ENCODE results near the gene LRMDA. TPM values are rescaled to one million over a fixed set of nuclear protein-coding genes. Genes with fewer than 3 reads are reported as not detected.

Gene LRMDA
- total RNA-seq, 1 donor from 2014 or later, result 0.19 TPM

GRCh38 chr10:75865413-75866299, 434.2 kb downstream of the LRMDA start:
- no peak overlapping the region for H3K27ac Mint-ChIP-seq (ENCODE audit: unreplicated experiment)
- no peak overlapping the region for H3K4me3 Mint-ChIP-seq (ENCODE audit: unreplicated experiment)
- H3K4me1 Mint-ChIP-seq (ENCODE audit: unreplicated experiment), result no peaks in the 10 kb centered on the region
- H3K36me3 Mint-ChIP-seq (ENCODE audit: unreplicated experiment), result no peaks in the 10 kb centered on the region
- no peak for DNase-seq (ENCODE audit: extremely low spot score, unreplicated experiment)
- H3K27me3 Mint-ChIP-seq (ENCODE audit: unreplicated experiment), result peaks cover 3% of the 10 kb centered on the region
- H3K9me3 Mint-ChIP-seq (ENCODE audit: unreplicated experiment), result no peaks in the 10 kb centered on the region
- no peak for TF ChIP-seq CTCF (IDR thresholded peaks at IDR 0.05)

- no peak overlapping the region for H3K4me3 Mint-ChIP-seq (ENCODE audit: unreplicated experiment)
Observed at GRCh38 chr10:75866300-75866625, 434.8 kb downstream of the LRMDA start.

GRCh38 chr10:75866731-75867130, 435.3 kb downstream of the LRMDA start:
- DNase-seq (ENCODE audit: extremely low spot score, unreplicated experiment), result no peak
- no peak overlapping the region for H3K4me3 Mint-ChIP-seq (ENCODE audit: unreplicated experiment)
- no peaks in the 10 kb centered on the region for H3K4me1 Mint-ChIP-seq (ENCODE audit: unreplicated experiment)
- no peaks in the 10 kb centered on the region for H3K36me3 Mint-ChIP-seq (ENCODE audit: unreplicated experiment)
- no peak for TF ChIP-seq CTCF (IDR thresholded peaks at IDR 0.05)
- no peak overlapping the region for H3K27ac Mint-ChIP-seq (ENCODE audit: unreplicated experiment)
- H3K9me3 Mint-ChIP-seq (ENCODE audit: unreplicated experiment), result no peaks in the 10 kb centered on the region
- peaks cover 6% of the 10 kb centered on the region for H3K27me3 Mint-ChIP-seq (ENCODE audit: unreplicated experiment)

More at GRCh38 chr10:75866300-75866625, 434.8 kb downstream of the LRMDA start:
- DNase-seq (ENCODE audit: extremely low spot score, unreplicated experiment), result no peak
- peaks cover 3% of the 10 kb centered on the region for H3K27me3 Mint-ChIP-seq (ENCODE audit: unreplicated experiment)
- no peaks in the 10 kb centered on the region for H3K4me1 Mint-ChIP-seq (ENCODE audit: unreplicated experiment)
- H3K9me3 Mint-ChIP-seq (ENCODE audit: unreplicated experiment), result no peaks in the 10 kb centered on the region
- H3K27ac Mint-ChIP-seq (ENCODE audit: unreplicated experiment), result no peak overlapping the region
- no peaks in the 10 kb centered on the region for H3K36me3 Mint-ChIP-seq (ENCODE audit: unreplicated experiment)
- no peak for TF ChIP-seq CTCF (IDR thresholded peaks at IDR 0.05)

GRCh38 chr10:75868574-75868973, 437.1 kb downstream of the LRMDA start:
- Mint-ChIP-seq H3K9me3 (ENCODE audit: unreplicated experiment) (no peaks in the 10 kb centered on the region), H3K27me3 (ENCODE audit: unreplicated experiment) (peaks cover 17% of the 10 kb centered on the region), H3K27ac (ENCODE audit: unreplicated experiment) (no peak overlapping the region), H3K36me3 (ENCODE audit: unreplicated experiment) (no peaks in the 10 kb centered on the region), H3K4me1 (ENCODE audit: unreplicated experiment) (no peaks in the 10 kb centered on the region), H3K4me3 (ENCODE audit: unreplicated experiment) (no peak overlapping the region)
- no peak for TF ChIP-seq CTCF (IDR thresholded peaks at IDR 0.05)
- no peak for DNase-seq (ENCODE audit: extremely low spot score, unreplicated experiment)

- Mint-ChIP-seq H3K27me3 (ENCODE audit: unreplicated experiment) (peaks cover 28% of the 10 kb centered on the region), H3K9me3 (ENCODE audit: unreplicated experiment) (no peaks in the 10 kb centered on the region), H3K36me3 (ENCODE audit: unreplicated experiment) (no peaks in the 10 kb centered on the region), H3K4me3 (ENCODE audit: unreplicated experiment) (no peak overlapping the region), H3K27ac (ENCODE audit: unreplicated experiment) (no peak overlapping the region), H3K4me1 (ENCODE audit: unreplicated experiment) (no peaks in the 10 kb centered on the region)
- no peak for DNase-seq (ENCODE audit: extremely low spot score, unreplicated experiment)
- TF ChIP-seq CTCF (IDR thresholded peaks at IDR 0.05), result no peak
Observed at GRCh38 chr10:75870039-75870645, 438.7 kb downstream of the LRMDA start.
